Frontal cortex (tissue), 4 donors: ENCODE results near the gene CLEC16A. TPM values are rescaled to one million over a fixed set of nuclear protein-coding genes. Genes with fewer than 3 reads are reported as not detected.

Source experiments
- DNase-seq, 2 donors: peaks; one replicate each; pipeline ENCODE4 v3.0.0; 2012; ENCODE audit warnings: low spot score in 2 of 2
- FAIRE-seq: peaks from 2 replicates; lab custom pipeline; 2012; peaks lifted over from hg19 to GRCh38; lab: Jason Lieb, UNC
- total RNA-seq: library from RNA; depleted of rRNA; stranded (reverse); fragments of >200 nt; gene quantifications from one replicate; pipeline ENCODE4 v1.2.3, GENCODE V29; 2014
- donor health status: control.
- donor health status: control.
- donor health status: control.

The CLEC16A gene
- total RNA-seq, 1 donor from 2014 or later, result 31.4 TPM

GRCh38 chr16:11029948-11030347 is 85.6 kb downstream of the CLEC16A start:
- DNase-seq (no peak), FAIRE-seq (no peak)

GRCh38 chr16:11030990-11031510 is 86.7 kb downstream of the CLEC16A start:
- DNase-seq (no peak), FAIRE-seq (no peak)

GRCh38 chr16:11032000-11032921 is 87.9 kb downstream of the CLEC16A start:
- DNase-seq, result no peak
- FAIRE-seq, result no peak

- no peak for FAIRE-seq
- no peak for DNase-seq
Measured at GRCh38 chr16:11032922-11033291, 88.5 kb downstream of the CLEC16A start.

- no peak for FAIRE-seq
- no peak for DNase-seq
Measured at GRCh38 chr16:11033629-11034420, 89.5 kb downstream of the CLEC16A start.

- FAIRE-seq (no peak), DNase-seq (no peak)
Measured at GRCh38 chr16:11034481-11034931, 90.1 kb downstream of the CLEC16A start.

- FAIRE-seq (no peak), DNase-seq (no peak)
Measured at GRCh38 chr16:11035096-11035495, 90.7 kb downstream of the CLEC16A start.

GRCh38 chr16:11036040-11036439 is 91.7 kb downstream of the CLEC16A start:
- no peak for FAIRE-seq

GRCh38 chr16:11036868-11037410 is 92.6 kb downstream of the CLEC16A start:
- FAIRE-seq (no peak), DNase-seq (no peak)

More at GRCh38 chr16:11036040-11036439, 91.7 kb downstream of the CLEC16A start:
- DNase-seq, result no peak

- FAIRE-seq (no peak), DNase-seq (no peak)
Measured at GRCh38 chr16:11038305-11038704, 93.9 kb downstream of the CLEC16A start.

- DNase-seq, result no peak
- no peak for FAIRE-seq
Measured at GRCh38 chr16:11038777-11039176, 94.4 kb downstream of the CLEC16A start.

GRCh38 chr16:11039726-11040125 is 95.4 kb downstream of the CLEC16A start:
- DNase-seq, result no peak
- no peak for FAIRE-seq

- no peak for FAIRE-seq
- no peak for DNase-seq
Measured at GRCh38 chr16:11042191-11042590, 97.8 kb downstream of the CLEC16A start.

GRCh38 chr16:11045441-11045840 is 101.1 kb downstream of the CLEC16A start:
- DNase-seq (no peak), FAIRE-seq (no peak)

- no peak for DNase-seq
- no peak for FAIRE-seq
Measured at GRCh38 chr16:11045846-11046245, 101.5 kb downstream of the CLEC16A start.

- DNase-seq, result no peak
- no peak for FAIRE-seq
Measured at GRCh38 chr16:11046382-11046931, 102.1 kb downstream of the CLEC16A start.

GRCh38 chr16:11047057-11047456 is 102.7 kb downstream of the CLEC16A start:
- DNase-seq (no peak), FAIRE-seq (no peak)

GRCh38 chr16:11047939-11048800 is 103.8 kb downstream of the CLEC16A start:
- FAIRE-seq (no peak), DNase-seq (no peak)

GRCh38 chr16:11049396-11050059 is 105.2 kb downstream of the CLEC16A start:
- DNase-seq, result no peak

More at GRCh38 chr16:11049396-11050059, 105.2 kb downstream of the CLEC16A start:
- no peak for FAIRE-seq
